Adipocyte (in vitro differentiated cells): Measurements from ENCODE around the gene ROR1.

Source experiments
- DNase-seq: peaks from one replicate; pipeline ENCODE4 v3.0.0-alpha.2; 2015; ENCODE audit warnings: low read depth
- H3K27me3 ChIP-seq: replicated peaks from 2 replicates; pipeline ENCODE4 v1.7.0; 2013; ENCODE audit warnings: mild to moderate bottlenecking, low read length, moderate library complexity; ENCODE audit not compliant: control insufficient read depth, insufficient read depth
- H3K36me3 ChIP-seq: 2 replicates; pipeline ENCODE4 v1.7.0; 2013; ENCODE audit warnings: low read length, mild to moderate bottlenecking, moderate library complexity; ENCODE audit not compliant: control insufficient read depth, insufficient read depth, severe bottlenecking
- H3K4me1 ChIP-seq: 2 replicates; pipeline ENCODE4 v1.7.0; 2013; ENCODE audit warnings: mild to moderate bottlenecking, low read length, moderate library complexity; ENCODE audit not compliant: control insufficient read depth, insufficient read depth
- H3K4me3 ChIP-seq: 2 replicates; pipeline ENCODE4 v1.7.0; 2013; ENCODE audit warnings: mild to moderate bottlenecking, low read length, moderate library complexity
- H3K9ac ChIP-seq: 2 replicates; pipeline ENCODE4 v1.7.0; 2013; ENCODE audit warnings: mild to moderate bottlenecking, low read length, moderate library complexity
- H3K9me3 ChIP-seq: 2 replicates; pipeline ENCODE4 v1.7.0; 2013; ENCODE audit warnings: mild to moderate bottlenecking, low read length, moderate library complexity; ENCODE audit not compliant: control insufficient read depth

The ROR1 gene

DNA sequence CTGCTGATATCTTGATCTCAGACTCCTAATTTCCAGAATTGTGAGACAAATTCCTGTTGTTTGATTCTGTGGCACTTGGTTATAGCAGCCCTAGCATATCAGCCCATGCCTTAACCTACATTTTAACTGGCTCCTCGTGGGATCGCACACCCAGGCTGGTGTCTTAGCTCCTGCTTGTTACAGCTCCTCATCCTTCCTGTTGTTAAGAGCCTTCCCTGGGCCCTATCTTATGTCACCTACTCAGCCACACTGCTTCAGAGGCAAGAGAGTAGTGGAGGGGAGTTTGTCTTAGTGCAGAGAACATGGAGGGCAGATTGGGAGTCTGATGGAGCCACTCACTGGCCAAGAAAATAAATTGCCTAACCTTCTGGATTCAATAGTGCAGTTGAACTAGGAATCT is 131.0 kb downstream of the ROR1 start:
- no peak for DNase-seq
- Histone ChIP-seq H3K27me3 (no peaks in the 10 kb centered on the region), H3K4me3 (no peak overlapping the region), H3K36me3 (no peaks in the 10 kb centered on the region), H3K9ac (no peak overlapping the region), H3K4me1 (peaks cover 15% of the 10 kb centered on the region), H3K9me3 (no peaks in the 10 kb centered on the region)

DNA sequence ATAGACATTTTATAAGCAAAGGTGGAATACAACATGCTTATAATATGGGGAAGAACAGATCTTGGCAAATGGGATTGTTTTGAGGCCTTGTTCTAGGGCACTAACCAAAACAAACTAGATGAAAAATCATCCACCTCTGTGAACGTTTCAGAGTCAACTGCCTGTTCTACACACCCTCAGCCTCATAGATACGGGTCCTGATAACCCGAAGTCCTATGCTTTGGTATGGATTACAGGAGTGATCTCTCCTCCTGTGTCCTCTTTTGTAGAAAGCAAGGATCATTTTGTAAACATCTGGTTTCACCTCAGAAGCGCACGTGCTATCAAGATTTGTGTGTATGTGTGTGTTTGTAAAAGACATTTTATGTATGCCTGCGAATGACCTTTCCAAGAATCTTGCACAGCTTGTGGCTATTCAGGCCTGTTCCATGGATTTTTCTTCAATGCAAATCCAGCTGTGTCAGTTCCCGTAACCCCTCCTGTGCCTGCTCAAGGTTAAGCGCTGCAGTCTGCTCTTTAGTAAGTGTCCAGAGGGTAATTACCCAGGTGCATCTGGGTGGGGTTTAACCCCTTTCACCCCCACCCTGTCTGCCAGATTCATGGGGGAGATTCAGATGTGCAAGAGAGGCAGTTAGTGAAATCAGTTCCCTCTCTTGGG is 132.4 kb downstream of the ROR1 start:
- H3K36me3 ChIP-seq, result no peaks in the 10 kb centered on the region
- H3K9me3 ChIP-seq, result no peaks in the 10 kb centered on the region
- no peak overlapping the region for H3K9ac ChIP-seq
- no peak overlapping the region for H3K4me3 ChIP-seq
- peaks cover 21% of the 10 kb centered on the region for H3K4me1 ChIP-seq
- no peaks in the 10 kb centered on the region for H3K27me3 ChIP-seq
- no peak for DNase-seq

DNA sequence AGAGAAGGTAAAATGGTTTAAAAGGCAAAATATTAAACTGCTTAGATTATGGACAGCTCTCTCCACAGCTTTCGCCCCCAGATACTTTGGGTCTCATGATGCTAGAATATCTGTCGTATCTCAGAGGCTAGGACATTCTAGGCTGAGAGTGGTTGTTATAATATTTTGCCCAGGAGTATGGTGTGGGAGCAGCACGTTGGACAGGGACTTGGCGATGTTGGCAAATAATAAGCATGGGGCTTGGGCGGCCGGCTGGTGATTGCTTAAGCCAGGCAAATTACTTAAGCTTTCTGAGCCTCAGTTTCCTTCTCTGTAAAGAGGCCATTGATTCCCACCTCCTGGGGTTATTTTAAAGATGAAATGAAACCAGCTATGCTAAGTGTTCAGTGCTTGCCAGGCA is 133.2 kb downstream of the ROR1 start:
- Histone ChIP-seq H3K27me3 (no peaks in the 10 kb centered on the region), H3K9me3 (no peaks in the 10 kb centered on the region)
- no peak for DNase-seq

DNA sequence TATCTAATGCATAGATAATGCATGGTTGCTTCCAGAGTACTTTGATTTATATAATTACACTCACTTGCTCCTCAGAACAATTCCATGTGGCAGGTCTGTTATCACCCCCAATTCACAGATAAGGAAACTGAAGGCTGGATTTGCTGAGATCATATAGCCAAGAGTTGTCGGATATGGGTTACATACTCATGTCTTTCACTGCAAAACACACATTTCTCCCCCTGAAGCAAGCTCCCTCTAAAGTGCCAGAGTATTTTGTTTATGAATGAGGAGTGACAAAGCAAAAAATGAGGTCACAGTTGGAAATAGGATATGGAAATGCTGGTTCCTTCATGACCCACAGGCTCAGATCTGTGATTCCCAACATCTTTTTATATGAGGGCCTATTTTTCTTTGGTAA is 134.2 kb downstream of the ROR1 start:
- Histone ChIP-seq H3K4me1 (peaks cover 15% of the 10 kb centered on the region), H3K4me3 (no peak overlapping the region), H3K9me3 (no peaks in the 10 kb centered on the region), H3K9ac (no peak overlapping the region), H3K36me3 (no peaks in the 10 kb centered on the region), H3K27me3 (no peaks in the 10 kb centered on the region)
- DNase-seq, result no peak

More for the DNA sequence above, 133.2 kb downstream of the ROR1 start:
- Histone ChIP-seq H3K36me3 (no peaks in the 10 kb centered on the region), H3K9ac (no peak overlapping the region), H3K4me1 (peaks cover 21% of the 10 kb centered on the region), H3K4me3 (no peak overlapping the region)

DNA sequence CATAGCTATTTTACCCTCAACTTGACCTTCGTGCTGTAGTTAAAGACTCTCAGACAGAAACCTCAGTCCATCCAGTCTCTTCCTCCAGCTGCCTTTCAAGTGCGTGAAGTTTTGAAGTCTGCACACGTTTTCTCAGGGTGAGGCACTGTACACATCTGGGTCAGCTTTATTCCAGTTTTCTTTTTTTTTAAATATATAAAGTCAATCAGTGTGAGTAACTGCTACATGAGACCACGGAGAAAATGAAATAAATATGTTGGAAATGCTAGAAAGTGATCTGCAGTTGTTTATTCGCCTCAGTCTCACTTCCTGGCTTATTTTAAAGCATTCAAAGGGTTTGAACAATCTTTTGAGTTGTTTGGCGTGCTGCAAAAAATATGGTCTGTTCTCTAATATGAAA is 135.7 kb downstream of the ROR1 start:
- Histone ChIP-seq H3K4me3 (no peak overlapping the region), H3K9ac (no peak overlapping the region), H3K27me3 (no peaks in the 10 kb centered on the region), H3K36me3 (no peaks in the 10 kb centered on the region), H3K9me3 (no peaks in the 10 kb centered on the region), H3K4me1 (peaks cover 12% of the 10 kb centered on the region)
- DNase-seq, result no peak

DNA sequence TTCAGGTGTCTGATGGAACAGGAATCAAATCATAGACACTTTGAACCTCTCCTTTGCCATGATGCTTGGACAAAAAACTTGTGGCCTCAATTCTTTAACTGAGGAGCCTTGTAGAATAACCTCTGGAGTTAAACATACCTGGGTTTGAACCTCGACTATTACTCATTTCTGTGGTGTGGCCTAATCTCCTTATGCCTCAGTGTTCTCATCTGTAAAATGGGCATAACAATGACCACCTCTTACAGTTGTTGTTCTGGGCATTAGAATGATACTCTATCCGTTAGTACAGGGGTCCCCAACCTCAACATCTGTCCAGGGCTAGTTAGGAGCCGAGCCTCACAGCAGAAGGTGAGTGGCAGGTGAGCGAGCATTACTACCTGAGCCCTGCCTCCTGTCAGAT is 137.2 kb downstream of the ROR1 start:
- Histone ChIP-seq H3K9me3 (no peaks in the 10 kb centered on the region), H3K4me1 (peaks cover 12% of the 10 kb centered on the region), H3K9ac (no peak overlapping the region), H3K4me3 (no peak overlapping the region), H3K36me3 (no peaks in the 10 kb centered on the region), H3K27me3 (no peaks in the 10 kb centered on the region)
- DNase-seq, result no peak

DNA sequence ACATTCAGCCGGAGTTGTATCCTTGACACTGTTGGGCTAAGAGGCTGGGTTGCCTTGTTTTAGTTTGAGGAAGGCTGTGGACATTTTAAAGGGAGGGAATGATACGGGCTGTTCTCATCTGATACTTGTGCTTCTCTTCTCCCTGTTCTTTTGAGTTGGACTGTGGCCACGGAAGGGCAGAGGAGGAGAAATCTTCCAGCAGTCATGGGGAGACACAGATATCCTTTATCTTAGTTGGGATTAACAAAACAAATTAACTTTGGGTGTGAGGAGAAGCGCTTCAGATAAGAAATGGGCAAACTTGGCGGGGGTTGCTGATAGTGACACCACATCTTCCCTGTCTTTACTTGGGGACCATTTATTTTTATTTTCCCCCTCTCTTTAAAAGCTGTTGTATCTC is 138.8 kb downstream of the ROR1 start:
- DNase-seq, result no peak

DNA sequence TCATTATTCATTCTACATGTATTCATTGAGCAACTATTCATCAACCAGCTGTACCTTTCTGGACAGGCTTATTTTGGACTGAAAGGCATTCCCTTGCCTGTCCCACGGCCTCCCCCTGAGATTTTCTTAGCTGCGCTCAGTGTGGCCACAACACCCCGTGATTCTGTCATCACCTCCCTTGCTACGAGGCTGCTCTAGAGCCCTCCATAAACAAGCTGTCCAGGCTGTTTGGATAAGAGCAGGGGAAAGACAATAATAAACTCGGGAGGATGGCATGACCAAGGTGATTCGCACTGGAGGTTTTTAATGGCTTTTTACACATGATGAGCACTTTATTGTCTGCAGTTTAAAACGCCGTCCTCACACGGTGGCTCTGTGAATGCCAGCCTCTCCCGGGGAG is 139.7 kb downstream of the ROR1 start:
- H3K4me1 ChIP-seq, result peaks cover 13% of the 10 kb centered on the region
- H3K9ac ChIP-seq, result no peak overlapping the region
- H3K36me3 ChIP-seq, result no peaks in the 10 kb centered on the region
- no peaks in the 10 kb centered on the region for H3K27me3 ChIP-seq
- H3K4me3 ChIP-seq, result no peak overlapping the region
- H3K9me3 ChIP-seq, result no peaks in the 10 kb centered on the region
- DNase-seq, result no peak

More for the DNA sequence above, 138.8 kb downstream of the ROR1 start:
- Histone ChIP-seq H3K4me1 (peaks cover 12% of the 10 kb centered on the region), H3K9me3 (no peaks in the 10 kb centered on the region), H3K4me3 (no peak overlapping the region), H3K9ac (no peak overlapping the region), H3K27me3 (no peaks in the 10 kb centered on the region), H3K36me3 (no peaks in the 10 kb centered on the region)

DNA sequence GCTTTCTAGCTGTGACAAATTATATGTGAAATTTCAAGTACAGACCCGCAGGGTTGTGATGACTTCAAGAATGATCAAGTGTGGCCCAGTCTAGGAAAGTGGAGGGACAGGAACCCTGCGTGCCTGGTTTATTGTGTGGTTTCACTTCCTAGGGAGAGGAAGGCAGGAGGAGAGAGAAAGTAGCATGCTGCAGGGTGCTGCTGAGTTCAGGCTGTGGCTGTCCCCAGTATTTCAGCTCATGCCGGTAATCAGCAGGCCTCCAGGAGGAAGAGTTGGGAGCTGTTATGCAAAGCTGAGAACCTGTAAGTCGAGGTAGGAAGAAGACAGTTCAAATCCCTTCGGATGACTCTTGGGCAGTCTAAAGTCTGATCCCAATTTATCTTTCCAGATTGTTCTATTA is 140.4 kb downstream of the ROR1 start:
- no peak for DNase-seq
- Histone ChIP-seq H3K9me3 (no peaks in the 10 kb centered on the region), H3K9ac (no peak overlapping the region), H3K4me1 (peaks cover 13% of the 10 kb centered on the region), H3K36me3 (no peaks in the 10 kb centered on the region), H3K27me3 (no peaks in the 10 kb centered on the region), H3K4me3 (no peak overlapping the region)

DNA sequence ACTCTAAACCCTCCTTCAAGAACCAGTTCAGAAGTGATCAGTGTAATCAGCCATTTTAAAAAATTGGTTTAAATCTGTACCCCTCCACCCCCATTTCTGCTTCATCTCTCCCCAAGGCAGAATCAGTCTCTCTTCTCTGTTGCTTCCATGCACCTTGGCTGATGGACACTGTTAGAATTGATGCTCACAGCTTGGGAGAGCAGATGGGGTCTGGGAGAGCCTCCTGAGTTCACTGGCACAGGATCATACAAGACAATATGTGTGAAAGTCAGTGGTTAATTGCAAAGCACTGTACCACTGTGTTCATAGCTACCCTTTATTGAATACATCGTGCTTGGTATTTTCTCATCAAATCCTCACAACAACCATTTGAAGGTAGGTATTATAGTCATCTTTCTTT is 140.9 kb downstream of the ROR1 start:
- no peak for DNase-seq
- H3K9ac ChIP-seq, result no peak overlapping the region
- no peak overlapping the region for H3K4me3 ChIP-seq
- no peaks in the 10 kb centered on the region for H3K27me3 ChIP-seq
- H3K9me3 ChIP-seq, result no peaks in the 10 kb centered on the region
- peaks cover 12% of the 10 kb centered on the region for H3K4me1 ChIP-seq
- H3K36me3 ChIP-seq, result no peaks in the 10 kb centered on the region

DNA sequence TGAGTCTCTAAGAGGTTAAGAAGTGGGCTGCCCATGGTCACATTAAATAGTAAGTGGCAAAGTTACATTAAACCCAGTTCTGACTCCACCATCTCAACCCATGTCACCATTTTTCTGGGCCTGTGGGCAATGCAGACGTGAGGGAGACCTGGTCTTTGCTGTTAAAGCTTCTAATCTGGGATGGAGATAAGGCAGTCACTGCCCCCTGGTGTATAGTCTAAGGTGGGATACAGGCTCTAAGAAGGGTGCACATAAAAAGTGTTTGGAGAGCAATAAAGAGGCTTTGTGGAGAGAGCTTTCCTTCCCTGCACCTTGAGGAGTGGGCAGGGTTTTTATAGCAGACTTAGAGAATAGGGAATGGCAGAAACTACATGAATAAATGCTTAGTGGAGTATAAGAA is 141.3 kb downstream of the ROR1 start:
- H3K9ac ChIP-seq, result no peak overlapping the region
- H3K9me3 ChIP-seq, result no peaks in the 10 kb centered on the region
- H3K27me3 ChIP-seq, result no peaks in the 10 kb centered on the region
- no peak overlapping the region for H3K4me3 ChIP-seq
- no peaks in the 10 kb centered on the region for H3K36me3 ChIP-seq
- peaks cover 12% of the 10 kb centered on the region for H3K4me1 ChIP-seq
- DNase-seq, result no peak
